PC-3 (cell line): ENCODE measurements around the gene BUB1. TPM values are rescaled to one million over a fixed set of nuclear protein-coding genes. Genes with fewer than 3 reads are reported as not detected.

Experiments used
- ATAC-seq: fragments of 200-7000 bp; cut with Tn5 transposase; 2 replicates; pipeline ENCODE4 v1.9.1; 2020; ENCODE audit warnings: mild to moderate bottlenecking, moderate library complexity
- BruUV-seq: library from RNA; stranded (reverse); fragments of 400-500 nt; replicated peaks from 2 replicates; lab custom pipeline; 2021; lab: Mats Ljungman, UMichigan
- CTCF ChIA-PET: fragments of 300-600 bp; sonication (Branson Sonifier 250); formaldehyde crosslinking; loops from one replicate; lab custom pipeline; 2022; ENCODE audit warnings: antibody characterized with exemption; lab: Charles Lee
- POLR2A ChIA-PET: fragments of 300-600 bp; sonication (Branson Sonifier 250); formaldehyde crosslinking; loops from one replicate; lab custom pipeline; 2022; ENCODE audit warnings: antibody characterized with exemption; ENCODE audit not compliant: unreplicated experiment; lab: Charles Lee
- DNase-seq: peaks from one replicate; pipeline ENCODE4 v3.0.0-alpha.2; 2015
- H2AFZ ChIP-seq: fragments of 300-600 bp; sonication (generic); 2 replicates; pipeline ENCODE4 v1.6.0; 2016; ENCODE audit warnings: antibody characterized with exemption, low read length
- H3F3A ChIP-seq: fragments of 300-600 bp; sonication (generic); one replicate; pipeline ENCODE4 v1.6.0; 2017; ENCODE audit warnings: antibody characterized with exemption, low read length, control low read depth, mild to moderate bottlenecking; ENCODE audit not compliant: unreplicated experiment
- H3K27ac ChIP-seq: fragments of 300-600 bp; sonication (generic); 2 replicates; pipeline ENCODE4 v1.5.1; 2016; ENCODE audit warnings: mild to moderate bottlenecking, low read length
- H3K27me3 ChIP-seq: fragments of 300-600 bp; sonication (generic); 2 replicates; pipeline ENCODE4 v1.6.1; 2016; ENCODE audit warnings: low read length, mixed read lengths
- H3K36me3 ChIP-seq: fragments of 300-600 bp; sonication (generic); 2 replicates; pipeline ENCODE4 v1.6.1; 2016; ENCODE audit warnings: low read depth, mixed run types, low read length, mixed read lengths
- H3K4me1 ChIP-seq: fragments of 300-600 bp; sonication (generic); 2 replicates; pipeline ENCODE4 v1.5.1; 2016; ENCODE audit warnings: low read length; ENCODE audit not compliant: insufficient read depth
- H3K4me2 ChIP-seq: fragments of 300-600 bp; sonication (generic); 2 replicates; pipeline ENCODE4 v1.6.0; 2016; ENCODE audit warnings: low read length
- H3K4me3 ChIP-seq: fragments of 300-600 bp; sonication (generic); 2 replicates; pipeline ENCODE4 v1.5.1; 2016; ENCODE audit warnings: mild to moderate bottlenecking, low read length, mixed read lengths
- H3K79me2 ChIP-seq: fragments of 300-600 bp; sonication (generic); 2 replicates; pipeline ENCODE4 v1.6.1; 2017; ENCODE audit warnings: low read length, mixed read lengths
- H3K9ac ChIP-seq: fragments of 300-600 bp; sonication (generic); 2 replicates; pipeline ENCODE4 v1.6.0; 2016; ENCODE audit warnings: mild to moderate bottlenecking, low read length
- H3K9me2 ChIP-seq: fragments of 300-600 bp; sonication (generic); replicated peaks from 2 replicates; pipeline ENCODE4 v1.6.1; 2016; ENCODE audit warnings: mixed run types, low read length, mixed read lengths
- H3K9me3 ChIP-seq: fragments of 300-600 bp; sonication (generic); 2 replicates; pipeline ENCODE4 v1.6.1; 2016; ENCODE audit warnings: low read length, mixed read lengths
- H4K20me1 ChIP-seq: fragments of 300-600 bp; sonication (generic); 2 replicates; pipeline ENCODE4 v1.6.1; 2016; ENCODE audit warnings: low read length, mixed read lengths
- EZH2 ChIP-seq: fragments of 300-600 bp; sonication (generic); IDR thresholded peaks from one replicate; pipeline ENCODE4 v1.6.1; 2017; ENCODE audit warnings: antibody characterized with exemption, mild to moderate bottlenecking, low read length; ENCODE audit not compliant: unreplicated experiment
- EZH2phosphoT487 ChIP-seq: fragments of 300-600 bp; sonication (generic); IDR thresholded peaks from 2 replicates; pipeline ENCODE4 v1.6.1; 2018; ENCODE audit warnings: mild to moderate bottlenecking, antibody characterized with exemption, low read length, borderline replicate concordance
- intact Hi-C: fragments of 100-400 bp; cut with micrococcal nuclease; formaldehyde crosslinking; loops from 2 replicates; pipeline ENCODE4 v1.9.0; 2023
- total RNA-seq: library from RNA; depleted of rRNA; stranded (reverse); fragments of >200 nt; gene quantifications from 2 replicates; pipeline ENCODE4 v1.2.3, GENCODE V29; 2014
- TF ChIP-seq, protein P1 (sequence below): fragments of 300-600 bp; sonication (generic); conservative IDR thresholded peaks from 2 replicates; pipeline ENCODE4 v1.5.1; 2017; ENCODE audit warnings: antibody characterized with exemption, low read depth, mild to moderate bottlenecking, low read length

The BUB1 gene
- total RNA-seq, 1 experiment from 2014 or later = 89.8 TPM

DNA sequence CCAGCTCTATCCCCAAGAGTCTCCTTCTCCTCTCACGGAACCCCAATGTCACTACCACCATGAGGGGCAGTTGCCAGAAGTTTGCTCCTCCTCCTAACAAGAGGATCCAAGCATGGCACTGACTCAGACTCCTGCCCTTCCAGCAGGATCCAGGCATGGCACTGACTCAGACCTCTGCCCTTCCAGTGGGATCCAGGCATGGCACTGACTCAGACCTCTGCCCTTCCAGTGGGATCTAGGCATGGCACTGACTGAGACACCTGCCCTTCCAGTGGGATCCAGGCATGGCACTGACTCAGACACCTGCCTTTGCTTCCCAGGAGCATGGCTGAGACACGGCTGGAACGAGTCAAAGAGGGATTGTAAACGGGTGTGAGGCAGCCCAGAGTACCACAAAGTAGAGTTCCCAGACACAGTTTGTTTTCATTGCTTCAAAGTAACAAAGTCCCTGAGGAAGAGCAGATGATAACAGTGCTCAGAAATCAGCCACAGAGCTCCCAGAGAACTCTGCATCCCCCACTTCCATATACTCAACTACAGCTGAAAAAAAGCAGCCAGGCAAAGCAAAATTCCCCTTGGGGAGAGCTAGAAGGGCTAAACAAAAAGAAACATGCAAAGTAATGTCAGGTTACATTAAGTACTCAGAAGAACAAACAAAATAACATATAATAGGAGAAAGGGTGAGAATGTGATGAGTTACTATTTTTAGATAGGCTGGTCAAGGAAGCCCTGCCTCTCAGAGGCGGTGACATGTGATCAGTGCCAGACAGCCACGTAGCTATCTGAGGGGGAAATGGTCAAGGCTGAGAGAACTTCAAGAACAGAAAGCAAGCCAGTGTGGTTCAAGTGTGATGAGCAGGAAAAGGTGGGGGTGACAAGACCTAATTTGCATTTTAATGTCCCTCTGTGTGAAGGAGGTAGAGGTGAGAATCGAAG is 3.0 kb downstream of the BUB1 start:
- Histone ChIP-seq H3K27me3 (no peaks in the 10 kb centered on the region), H3K4me2 (peak overlapping the region; percentile 89), H3K36me3 (peaks cover 42% of the 10 kb centered on the region), H3K9me3 (no peaks in the 10 kb centered on the region), H4K20me1 (peaks cover 12% of the 10 kb centered on the region; the same call in 1 of the 2 replicates), H3F3A (peaks cover 7% of the 10 kb centered on the region), H3K79me2 (peaks cover 54% of the 10 kb centered on the region), H2AFZ (0 out of 2 replicates have a peak overlapping the region, but pooled peaks have one; percentile 1), H3K9me2 (no peaks in the 10 kb centered on the region), H3K4me3 (peak overlapping the region; percentile 94; the same call in 1 of the 2 replicates), H3K9ac (no peak overlapping the region), H3K27ac (peak overlapping the region; percentile 58), H3K4me1 (peaks cover 27% of the 10 kb centered on the region)
- ChIA-PET CTCF (no interaction called here), POLR2A (no interaction called here)
- BruUV-seq = no TSS peak
- intact Hi-C loops = no loop called here
- ATAC-seq = peak; percentile 26
- peak; percentile 83 for DNase-seq
- TF ChIP-seq EZH2phosphoT487 (no peak), EZH2 (no peak)
- TF ChIP-seq, protein P1, sequence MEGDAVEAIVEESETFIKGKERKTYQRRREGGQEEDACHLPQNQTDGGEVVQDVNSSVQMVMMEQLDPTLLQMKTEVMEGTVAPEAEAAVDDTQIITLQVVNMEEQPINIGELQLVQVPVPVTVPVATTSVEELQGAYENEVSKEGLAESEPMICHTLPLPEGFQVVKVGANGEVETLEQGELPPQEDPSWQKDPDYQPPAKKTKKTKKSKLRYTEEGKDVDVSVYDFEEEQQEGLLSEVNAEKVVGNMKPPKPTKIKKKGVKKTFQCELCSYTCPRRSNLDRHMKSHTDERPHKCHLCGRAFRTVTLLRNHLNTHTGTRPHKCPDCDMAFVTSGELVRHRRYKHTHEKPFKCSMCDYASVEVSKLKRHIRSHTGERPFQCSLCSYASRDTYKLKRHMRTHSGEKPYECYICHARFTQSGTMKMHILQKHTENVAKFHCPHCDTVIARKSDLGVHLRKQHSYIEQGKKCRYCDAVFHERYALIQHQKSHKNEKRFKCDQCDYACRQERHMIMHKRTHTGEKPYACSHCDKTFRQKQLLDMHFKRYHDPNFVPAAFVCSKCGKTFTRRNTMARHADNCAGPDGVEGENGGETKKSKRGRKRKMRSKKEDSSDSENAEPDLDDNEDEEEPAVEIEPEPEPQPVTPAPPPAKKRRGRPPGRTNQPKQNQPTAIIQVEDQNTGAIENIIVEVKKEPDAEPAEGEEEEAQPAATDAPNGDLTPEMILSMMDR = no peak

DNA sequence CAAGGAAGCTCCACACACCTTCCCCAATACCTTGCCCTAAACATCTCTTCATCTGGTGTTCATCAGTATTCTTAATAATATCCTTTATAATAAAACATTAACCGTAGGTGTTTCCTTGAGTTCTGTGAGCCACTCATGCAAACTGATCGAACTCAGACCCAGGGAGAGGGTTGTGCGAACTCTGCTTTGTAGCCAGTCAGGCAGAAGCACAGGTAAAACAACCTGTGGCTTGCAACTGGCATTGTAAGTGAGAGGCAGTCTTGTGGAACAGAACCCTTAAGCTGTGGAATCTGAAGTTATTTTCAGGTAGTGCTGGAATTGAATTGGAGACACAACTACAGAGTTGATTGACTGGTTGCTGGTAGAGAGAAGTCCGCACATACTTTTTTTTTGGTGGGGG is 4.7 kb downstream of the BUB1 start:
- Histone ChIP-seq H3K27ac (no peak overlapping the region), H3K4me3 (no peak overlapping the region), H3K27me3 (no peaks in the 10 kb centered on the region), H3K4me2 (no peak overlapping the region), H3K9me2 (no peaks in the 10 kb centered on the region), H3K9ac (no peak overlapping the region), H3F3A (peaks cover 7% of the 10 kb centered on the region), H3K79me2 (peaks cover 54% of the 10 kb centered on the region), H3K4me1 (peaks cover 19% of the 10 kb centered on the region), H3K9me3 (no peaks in the 10 kb centered on the region), H2AFZ (no peak overlapping the region), H3K36me3 (peaks cover 59% of the 10 kb centered on the region), H4K20me1 (peaks cover 12% of the 10 kb centered on the region; the same call in 1 of the 2 replicates)
- TF ChIP-seq, protein P1 = no peak
- TF ChIP-seq EZH2 (no peak), EZH2phosphoT487 (no peak)
- ATAC-seq = no peak
- ChIA-PET CTCF (no interaction called here), POLR2A (no interaction called here)
- no peak for DNase-seq
- no TSS peak for BruUV-seq
- intact Hi-C loops = no loop called here

DNA sequence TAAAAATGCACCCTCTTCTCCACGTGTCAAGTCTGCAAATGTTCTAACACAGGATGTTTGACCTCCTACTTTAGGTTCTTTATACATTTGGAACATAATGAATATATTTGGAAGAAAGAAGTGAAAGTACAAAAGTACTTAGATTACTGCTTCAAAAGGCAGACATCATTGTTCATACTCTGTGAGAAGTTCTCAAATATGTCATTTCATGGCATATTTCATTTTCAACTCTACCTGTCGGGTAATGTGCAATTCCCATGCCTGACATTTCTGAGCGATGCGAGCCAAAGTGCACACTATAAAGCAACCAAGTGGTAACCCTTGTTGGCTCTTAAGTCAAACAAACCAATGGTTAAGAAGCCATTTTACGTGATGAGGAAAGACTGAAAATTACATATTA is 7.0 kb downstream of the BUB1 start:
- peaks cover 34% of the 10 kb centered on the region for H3K79me2 ChIP-seq
- ChIA-PET POLR2A (no interaction called here), CTCF (no interaction called here)
- ATAC-seq (no peak), DNase-seq (no peak)
- peaks cover 12% of the 10 kb centered on the region for H3K4me1 ChIP-seq
- intact Hi-C loops = no loop called here
- H3K9me2 ChIP-seq = no peaks in the 10 kb centered on the region
- no TSS peak for BruUV-seq
- H4K20me1 ChIP-seq = peaks cover 9% of the 10 kb centered on the region; the same call in 1 of the 2 replicates
- H3K4me3 ChIP-seq = no peak overlapping the region
- no peak overlapping the region for H3K4me2 ChIP-seq
- peaks cover 7% of the 10 kb centered on the region for H3F3A ChIP-seq
- H3K27me3 ChIP-seq = no peaks in the 10 kb centered on the region
- no peak overlapping the region for H3K27ac ChIP-seq
- H3K9ac ChIP-seq = no peak overlapping the region
- TF ChIP-seq EZH2phosphoT487 (no peak), EZH2 (no peak)
- TF ChIP-seq, protein P1 = no peak
- H3K36me3 ChIP-seq = peaks cover 73% of the 10 kb centered on the region
- H3K9me3 ChIP-seq = no peaks in the 10 kb centered on the region
- H2AFZ ChIP-seq = no peak overlapping the region
